Smooth muscle cell (in vitro differentiated cells): ENCODE results near the gene MALRD1. TPM values are rescaled to one million over a fixed set of nuclear protein-coding genes. Genes with fewer than 3 reads are reported as not detected.

ENCODE experiments used
- DNase-seq: peaks from one replicate; lab custom pipeline; 2025; ENCODE audit not compliant: unreplicated experiment; lab: John Stamatoyannopoulos, UW
- H2AFZ ChIP-seq: fragments of 200-600 bp; sonication (generic); 2 replicates; pipeline ENCODE4 v1.6.0; 2016; ENCODE audit warnings: antibody characterized with exemption, low read depth, mild to moderate bottlenecking
- H3F3A ChIP-seq: fragments of 200-600 bp; sonication (generic); 2 replicates; pipeline ENCODE4 v1.6.0; 2017; ENCODE audit warnings: antibody characterized with exemption, low read depth
- H3K27ac ChIP-seq: fragments of 200-600 bp; sonication (generic); 2 replicates; pipeline ENCODE4 v1.5.1; 2016; ENCODE audit warnings: low read depth, mild to moderate bottlenecking
- H3K27me3 ChIP-seq: fragments of 200-600 bp; sonication (generic); 2 replicates; pipeline ENCODE4 v1.6.1; 2016; ENCODE audit warnings: low read depth, mild to moderate bottlenecking
- H3K36me3 ChIP-seq: fragments of 200-600 bp; sonication (generic); 2 replicates; pipeline ENCODE4 v1.5.1; 2016; ENCODE audit warnings: low read depth
- H3K4me1 ChIP-seq: fragments of 200-600 bp; sonication (generic); 2 replicates; pipeline ENCODE4 v1.5.1; 2016; ENCODE audit warnings: low read depth
- H3K4me2 ChIP-seq: fragments of 200-600 bp; sonication (generic); 2 replicates; pipeline ENCODE4 v1.6.0; 2016; ENCODE audit warnings: mild to moderate bottlenecking
- H3K4me3 ChIP-seq: fragments of 200-600 bp; sonication (generic); 2 replicates; pipeline ENCODE4 v1.5.1; 2016; ENCODE audit warnings: mild to moderate bottlenecking
- H3K79me2 ChIP-seq: fragments of 200-600 bp; sonication (generic); 2 replicates; pipeline ENCODE4 v1.6.0; 2016; ENCODE audit warnings: low read depth, mild to moderate bottlenecking
- H3K9ac ChIP-seq: fragments of 200-600 bp; sonication (generic); 2 replicates; pipeline ENCODE4 v1.6.0; 2016; ENCODE audit warnings: low read depth
- H3K9me3 ChIP-seq: fragments of 200-600 bp; sonication (generic); replicated peaks from 2 replicates; pipeline ENCODE4 v1.5.1; 2016; ENCODE audit warnings: low read depth
- H4K20me1 ChIP-seq: fragments of 200-600 bp; sonication (generic); 2 replicates; pipeline ENCODE4 v1.6.0; 2016; ENCODE audit warnings: low read depth
- CTCF ChIP-seq: fragments of 200-600 bp; sonication (generic); IDR thresholded peaks from 2 replicates; pipeline ENCODE4 v1.5.1; 2017; ENCODE audit warnings: borderline replicate concordance, mild to moderate bottlenecking, antibody characterized with exemption; ENCODE audit not compliant: insufficient read depth, poor library complexity, severe bottlenecking
- WGBS: methylation state at CpG from one replicate; pipeline ENCODE4 v1.1.7; 2016; ENCODE audit warnings: low lambda C conversion rate; 5-methylcytosine and 5-hydroxymethylcytosine counted together
- polyA plus RNA-seq: library from polyadenylated mRNA; unstranded; fragments of >200 nt; fragmentation: Nextera tagmentation; extraction: Ambion mirVana; gene quantifications from 2 replicates; pipeline ENCODE4 v1.2.1, GENCODE V29; 2016
- total RNA-seq: library from RNA; depleted of rRNA; stranded (reverse); fragments of >200 nt; gene quantifications from 2 replicates; pipeline ENCODE4 v1.2.3, GENCODE V29; 2014

Gene MALRD1
- total and polyA plus RNA-seq, 2 experiments from 2014 or later: 1.9 TPM; not detected in 1

DNA sequence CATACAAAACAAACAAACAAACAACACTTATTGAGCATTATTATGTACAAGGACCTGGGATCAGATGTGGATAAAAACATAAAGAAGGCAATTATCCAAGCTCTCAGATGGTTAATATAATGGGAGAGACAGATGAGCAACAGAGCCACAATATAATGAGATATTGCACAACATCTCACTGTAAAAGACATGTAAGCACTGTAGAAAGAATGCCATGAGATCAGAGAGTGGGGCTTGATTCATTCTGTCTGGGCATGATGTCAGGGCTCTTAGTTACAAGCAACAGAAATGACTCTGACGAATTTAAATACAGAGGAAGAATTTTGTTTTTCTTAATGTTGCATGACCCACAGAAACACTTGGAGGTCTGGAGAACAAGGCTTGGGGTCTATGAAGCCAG lies 602.9 kb downstream of the MALRD1 start:
- Histone ChIP-seq H3K79me2 (no peaks in the 10 kb centered on the region), H2AFZ (no peak overlapping the region), H3K9me3 (no peaks in the 10 kb centered on the region), H3K4me3 (no peak overlapping the region), H4K20me1 (no peaks in the 10 kb centered on the region), H3K9ac (peak overlapping the region; percentile 61), H3K27ac (peak overlapping the region; percentile 85), H3K4me1 (peaks cover 9% of the 10 kb centered on the region), H3K36me3 (no peaks in the 10 kb centered on the region), H3F3A (peaks cover 8% of the 10 kb centered on the region), H3K27me3 (no peaks in the 10 kb centered on the region), H3K4me2 (peak overlapping the region; percentile 45)
- WGBS: 0% methylated on average over 1 of the region's 1 CpG
- no peak for TF ChIP-seq CTCF
- no peak for DNase-seq

- 80% methylated on average over 1 of the region's 1 CpG for WGBS
- Histone ChIP-seq H3F3A (peaks cover 8% of the 10 kb centered on the region), H3K79me2 (no peaks in the 10 kb centered on the region), H3K36me3 (no peaks in the 10 kb centered on the region), H3K9ac (no peak overlapping the region), H3K4me1 (peaks cover 9% of the 10 kb centered on the region), H4K20me1 (no peaks in the 10 kb centered on the region), H3K4me2 (no peak overlapping the region), H3K9me3 (no peaks in the 10 kb centered on the region), H3K4me3 (no peak overlapping the region), H2AFZ (no peak overlapping the region), H3K27me3 (no peaks in the 10 kb centered on the region), H3K27ac (peak overlapping the region; percentile 95)
- DNase-seq: no peak
- TF ChIP-seq CTCF: no peak
Observed at GRCh38 chr10:19652750-19653149, 604.1 kb downstream of the MALRD1 start.

GRCh38 chr10:19653931-19654330 lies 605.3 kb downstream of the MALRD1 start:
- Histone ChIP-seq H2AFZ (peak overlapping the region; percentile 71), H3F3A (peaks cover 8% of the 10 kb centered on the region), H3K27me3 (no peaks in the 10 kb centered on the region), H3K36me3 (no peaks in the 10 kb centered on the region), H4K20me1 (no peaks in the 10 kb centered on the region), H3K9ac (peak overlapping the region; percentile 75), H3K27ac (peak overlapping the region; percentile 95), H3K4me1 (peaks cover 9% of the 10 kb centered on the region), H3K4me2 (peak overlapping the region; percentile 79), H3K9me3 (no peaks in the 10 kb centered on the region), H3K79me2 (no peaks in the 10 kb centered on the region), H3K4me3 (no peak overlapping the region)
- TF ChIP-seq CTCF: no peak
- DNase-seq: no peak
- 76% methylated on average over 2 of the region's 2 CpGs for WGBS

- no peaks in the 10 kb centered on the region for H4K20me1 ChIP-seq
- WGBS: 32% methylated on average over 3 of the region's 3 CpGs
- peak overlapping the region; percentile 75 for H3K9ac ChIP-seq
- H2AFZ ChIP-seq: peak overlapping the region; percentile 71
- H3K4me2 ChIP-seq: peak overlapping the region; percentile 79
- no peaks in the 10 kb centered on the region for H3K27me3 ChIP-seq
- no peak for TF ChIP-seq CTCF
- peaks cover 8% of the 10 kb centered on the region for H3F3A ChIP-seq
- H3K4me1 ChIP-seq: peaks cover 9% of the 10 kb centered on the region
- no peaks in the 10 kb centered on the region for H3K9me3 ChIP-seq
- no peaks in the 10 kb centered on the region for H3K79me2 ChIP-seq
- no peak overlapping the region for H3K4me3 ChIP-seq
- no peak for DNase-seq
- no peaks in the 10 kb centered on the region for H3K36me3 ChIP-seq
- H3K27ac ChIP-seq: peak overlapping the region; percentile 95
Observed at GRCh38 chr10:19654576-19654975, 606.0 kb downstream of the MALRD1 start.
